Measurements from ENCODE around the gene MON1B.
"Not testable (repeated sequence)": the region's sequence is repeated elsewhere in the genome, so short reads cannot be mapped to it uniquely, and the experiment has no call there.

The MON1B gene

GRCh38 chr16:77183137-77183536 lies 7.9 kb upstream of the MON1B start:
- in situ Hi-C loops (cut with MboI; ENCODE audit: low pct_unique_long_range_greater_than_20kb, low sequenced_read_pairs, unreplicated experiment) = loop anchor here (25.0 kb wide), 1 partner anchor 1396 kb away; no protein-coding TSS in a partner anchor
- no peak for TF ChIP-seq CTCF (IDR thresholded peaks at IDR 0.05; ENCODE audit: extremely low read depth, insufficient read depth, missing control alignments)
- no peak for DNase-seq (ENCODE audit: low spot score)

GRCh38 chr16:77186298-77186697 lies 4.7 kb upstream of the MON1B start:
- in situ Hi-C loops (cut with MboI; ENCODE audit: low pct_unique_long_range_greater_than_20kb, low sequenced_read_pairs, unreplicated experiment) = loop anchor here (25.0 kb wide), 1 partner anchor 1399 kb away; no protein-coding TSS in a partner anchor
- DNase-seq (ENCODE audit: low spot score) = not testable (repeated sequence)

GRCh38 chr16:77190190-77190477 lies 856 bp upstream of the MON1B start:
- no peak for DNase-seq (ENCODE audit: low spot score)
- in situ Hi-C loops (cut with MboI; ENCODE audit: low pct_unique_long_range_greater_than_20kb, low sequenced_read_pairs, unreplicated experiment) = loop anchor here (25.0 kb wide), 1 partner anchor 1403 kb away; no protein-coding TSS in a partner anchor
- TF ChIP-seq CTCF (IDR thresholded peaks at IDR 0.05; ENCODE audit: extremely low read depth, insufficient read depth, missing control alignments) = no peak

GRCh38 chr16:77191259-77191969 lies 424 bp downstream of the MON1B start:
- no peak for TF ChIP-seq CTCF (IDR thresholded peaks at IDR 0.05; ENCODE audit: extremely low read depth, insufficient read depth, missing control alignments)
- DNase-seq (ENCODE audit: low spot score) = no peak
- in situ Hi-C loops (cut with MboI; ENCODE audit: low pct_unique_long_range_greater_than_20kb, low sequenced_read_pairs, unreplicated experiment) = loop anchor here (25.0 kb wide), 1 partner anchor 1404 kb away; no protein-coding TSS in a partner anchor

- DNase-seq (ENCODE audit: low spot score) = no peak
- in situ Hi-C loops (cut with MboI; ENCODE audit: low pct_unique_long_range_greater_than_20kb, low sequenced_read_pairs, unreplicated experiment) = loop anchor here (25.0 kb wide), 1 partner anchor 1406 kb away; no protein-coding TSS in a partner anchor
- no peak for TF ChIP-seq CTCF (IDR thresholded peaks at IDR 0.05; ENCODE audit: extremely low read depth, insufficient read depth, missing control alignments)
These were observed 2.4 kb downstream of the MON1B start for GRCh38 chr16:77193377-77193776.

- TF ChIP-seq CTCF (IDR thresholded peaks at IDR 0.05; ENCODE audit: extremely low read depth, insufficient read depth, missing control alignments) = no peak
- no peak for DNase-seq (ENCODE audit: low spot score)
- in situ Hi-C loops (cut with MboI; ENCODE audit: low pct_unique_long_range_greater_than_20kb, low sequenced_read_pairs, unreplicated experiment) = loop anchor here (25.0 kb wide), 1 partner anchor 1407 kb away; no protein-coding TSS in a partner anchor
These were observed 3.6 kb downstream of the MON1B start for GRCh38 chr16:77194295-77195231.

Measured in GM13977 (cell line).